HuH-7 (cell line): ENCODE measurements around the gene PCDHA10.
"Not testable (repeated sequence)": the region's sequence is repeated elsewhere in the genome, so short reads cannot be mapped to it uniquely, and the experiment has no call there.

ENCODE experiments used
- DNase-seq: peaks from one replicate; pipeline ENCODE4 v3.0.0; 2011; ENCODE audit warnings: low spot score

Gene PCDHA10

DNA sequence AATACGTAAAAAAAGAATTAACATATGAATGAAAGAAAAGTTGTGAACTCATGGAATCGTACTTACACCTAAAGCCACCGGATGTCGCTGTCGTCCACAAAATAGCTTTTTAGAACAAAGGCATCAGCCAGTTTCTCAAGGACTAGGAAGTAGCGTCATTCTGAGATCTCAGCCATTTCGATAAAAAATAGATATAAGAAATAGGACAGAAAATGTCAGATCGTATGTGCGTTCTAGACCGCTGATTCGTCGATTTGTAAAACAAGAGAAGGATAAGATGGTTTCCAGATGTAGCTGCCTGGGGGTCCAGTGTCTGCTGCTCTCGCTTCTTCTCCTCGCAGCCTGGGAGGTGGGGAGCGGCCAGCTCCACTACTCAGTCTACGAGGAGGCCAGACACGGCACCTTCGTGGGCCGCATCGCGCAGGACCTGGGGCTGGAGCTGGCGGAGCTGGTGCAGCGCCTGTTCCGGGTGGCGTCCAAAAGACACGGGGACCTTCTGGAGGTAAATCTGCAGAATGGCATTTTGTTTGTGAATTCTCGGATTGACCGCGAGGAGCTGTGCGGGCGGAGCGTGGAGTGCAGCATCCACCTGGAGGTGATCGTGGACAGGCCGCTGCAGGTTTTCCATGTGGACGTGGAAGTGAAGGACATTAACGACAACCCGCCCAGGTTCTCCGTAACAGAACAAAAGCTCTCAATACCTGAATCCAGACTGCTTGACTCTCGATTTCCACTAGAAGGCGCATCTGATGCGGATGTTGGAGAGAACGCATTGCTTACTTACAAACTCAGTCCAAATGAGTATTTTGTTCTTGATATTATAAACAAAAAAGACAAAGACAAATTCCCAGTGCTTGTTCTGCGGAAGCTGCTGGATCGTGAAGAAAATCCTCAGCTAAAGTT is at the start of gene PCDHA10:
PCDHA10 (plus strand) TSS at position 126 of the 903 bp plus-strand sequence; CDS start at position 278, 152 bp downstream.
- DNase-seq: peak; percentile 36

GRCh38 chr5:140806834-140807775 is 48.6 kb upstream of the PCDHA10 start, which contains the start of gene PCDHA4:
TSS of gene PCDHA4 (plus strand) at chr5:140807068.
- peak; percentile 71 for DNase-seq

DNA sequence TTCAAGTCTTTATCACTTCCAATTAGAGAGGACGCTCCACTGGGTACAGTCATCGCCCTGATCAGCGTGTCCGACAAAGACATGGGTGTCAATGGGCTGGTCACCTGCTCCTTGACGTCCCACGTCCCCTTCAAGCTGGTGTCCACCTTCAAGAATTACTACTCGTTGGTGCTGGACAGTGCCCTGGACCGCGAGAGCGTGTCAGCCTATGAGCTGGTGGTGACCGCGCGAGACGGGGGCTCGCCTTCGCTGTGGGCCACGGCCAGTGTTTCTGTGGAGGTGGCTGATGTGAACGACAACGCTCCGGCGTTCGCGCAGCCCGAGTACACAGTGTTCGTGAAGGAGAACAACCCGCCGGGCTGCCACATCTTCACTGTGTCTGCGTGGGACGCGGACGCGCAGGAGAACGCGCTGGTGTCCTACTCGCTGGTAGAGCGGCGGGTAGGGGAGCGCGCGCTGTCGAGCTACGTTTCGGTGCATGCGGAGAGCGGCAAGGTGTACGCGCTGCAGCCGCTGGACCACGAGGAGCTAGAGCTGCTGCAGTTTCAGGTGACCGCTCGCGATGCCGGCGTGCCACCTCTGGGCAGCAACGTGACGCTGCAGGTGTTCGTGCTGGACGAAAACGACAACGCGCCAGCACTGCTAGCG is 47.3 kb upstream of the PCDHA10 start:
- not testable (repeated sequence) for DNase-seq

- no peak for DNase-seq
Measured at GRCh38 chr5:140808889-140809291, 46.8 kb upstream of the PCDHA10 start.

DNA sequence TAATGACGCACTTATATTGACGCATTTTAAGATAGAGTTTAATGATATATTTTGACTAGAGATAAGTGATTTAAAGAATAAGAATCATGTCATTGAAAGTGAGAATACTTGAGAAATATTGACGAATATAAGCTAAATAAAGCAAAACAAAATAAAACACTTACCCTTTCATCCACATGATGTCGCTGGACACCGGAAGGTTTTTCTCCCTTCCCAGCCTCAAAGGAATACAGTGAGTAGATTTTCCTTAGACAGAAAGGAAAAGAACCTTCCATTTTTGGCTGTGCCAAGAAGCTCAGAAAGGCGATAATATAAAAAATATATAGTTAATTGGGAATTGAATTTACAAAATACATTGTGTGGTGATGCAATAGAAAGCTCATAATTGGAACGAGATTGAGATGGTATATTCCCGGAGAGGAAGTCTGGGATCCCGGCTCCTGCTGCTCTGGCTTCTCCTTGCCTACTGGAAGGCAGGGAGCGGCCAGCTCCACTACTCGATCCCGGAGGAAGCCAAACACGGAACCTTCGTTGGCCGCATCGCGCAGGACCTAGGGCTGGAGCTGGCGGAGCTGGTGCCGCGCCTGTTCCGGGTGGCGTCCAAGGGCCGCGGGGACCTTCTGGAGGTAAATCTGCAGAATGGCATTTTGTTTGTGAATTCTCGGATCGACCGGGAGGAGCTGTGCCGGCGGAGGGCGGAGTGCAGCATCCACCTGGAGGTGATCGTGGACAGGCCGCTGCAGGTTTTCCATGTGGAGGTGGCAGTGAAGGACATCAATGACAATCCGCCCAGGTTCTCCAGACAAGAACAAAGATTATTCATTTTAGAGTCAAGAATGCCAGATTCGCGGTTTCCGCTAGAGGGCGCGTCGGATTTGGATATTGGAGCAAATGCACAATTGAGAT is 34.1 kb upstream of the PCDHA10 start, which contains the start of gene PCDHA5:
PCDHA5 (plus strand) TSS at position 239 of the 906 bp plus-strand sequence.
- DNase-seq: peak; percentile 72

GRCh38 chr5:140822281-140822629 is 33.4 kb upstream of the PCDHA10 start:
- no peak for DNase-seq

DNA sequence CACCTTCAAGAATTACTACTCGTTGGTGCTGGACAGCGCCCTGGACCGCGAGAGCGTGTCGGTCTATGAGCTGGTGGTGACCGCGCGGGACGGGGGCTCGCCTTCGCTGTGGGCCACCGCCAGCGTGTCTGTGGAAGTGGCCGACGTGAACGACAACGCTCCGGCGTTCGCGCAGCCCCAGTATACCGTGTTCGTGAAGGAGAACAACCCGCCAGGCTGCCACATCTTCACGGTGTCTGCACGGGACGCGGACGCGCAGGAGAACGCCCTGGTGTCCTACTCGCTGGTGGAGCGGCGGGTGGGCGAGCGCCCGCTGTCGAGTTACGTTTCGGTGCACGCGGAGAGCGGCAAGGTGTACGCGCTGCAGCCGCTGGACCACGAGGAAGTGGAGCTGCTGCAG is 32.7 kb upstream of the PCDHA10 start:
- not testable (repeated sequence) for DNase-seq

DNA sequence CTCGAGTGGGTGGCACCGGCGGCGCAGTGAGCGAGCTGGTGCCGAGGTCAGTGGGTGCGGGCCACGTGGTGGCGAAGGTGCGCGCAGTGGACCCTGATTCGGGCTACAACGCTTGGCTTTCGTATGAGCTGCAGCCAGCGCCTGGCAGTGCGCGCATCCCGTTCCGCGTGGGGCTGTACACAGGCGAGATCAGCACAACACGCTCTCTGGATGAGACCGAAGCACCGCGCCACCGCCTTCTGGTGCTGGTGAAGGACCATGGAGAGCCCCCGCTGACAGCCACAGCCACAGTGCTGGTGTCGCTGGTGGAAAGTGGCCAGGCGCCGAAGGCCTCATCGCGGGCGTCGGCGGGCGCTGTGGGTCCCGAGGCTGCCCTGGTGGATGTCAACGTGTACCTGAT is 32.2 kb upstream of the PCDHA10 start:
- DNase-seq: no peak

GRCh38 chr5:140827704-140828361 is 27.9 kb upstream of the PCDHA10 start, which contains the start of gene PCDHA6:
TSS of gene PCDHA6 (plus strand) at chr5:140827960. CDS start at chr5:140828092, 132 bp downstream.
- DNase-seq: no peak

GRCh38 chr5:140828362-140828737 is 27.3 kb upstream of the PCDHA10 start:
- DNase-seq: no peak

GRCh38 chr5:140829511-140830501 is 25.9 kb upstream of the PCDHA10 start:
- not testable (repeated sequence) for DNase-seq

DNA sequence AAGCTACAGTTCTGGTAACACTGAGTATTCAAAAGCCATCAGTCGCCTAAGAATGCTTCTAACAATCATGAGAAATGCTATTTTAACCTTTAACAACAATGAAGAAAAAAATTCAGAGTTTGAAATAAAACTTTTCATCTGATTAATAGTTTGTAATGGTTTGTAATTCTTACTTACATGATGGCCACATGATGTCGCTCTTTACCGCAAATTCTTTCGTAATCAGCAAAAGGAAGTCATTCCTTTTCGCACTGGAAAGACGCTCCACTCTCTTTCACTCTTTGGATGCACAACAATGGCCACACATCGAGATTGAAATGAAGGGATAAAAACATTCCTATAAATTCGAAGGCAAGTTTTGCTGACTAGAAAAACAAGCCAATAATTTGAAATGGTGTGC is 21.7 kb upstream of the PCDHA10 start, which contains the start of gene PCDHA7:
PCDHA7 (plus strand) TSS at position 277 of the 400 bp plus-strand sequence; CDS start at position 392, 115 bp downstream.
- no peak for DNase-seq

DNA sequence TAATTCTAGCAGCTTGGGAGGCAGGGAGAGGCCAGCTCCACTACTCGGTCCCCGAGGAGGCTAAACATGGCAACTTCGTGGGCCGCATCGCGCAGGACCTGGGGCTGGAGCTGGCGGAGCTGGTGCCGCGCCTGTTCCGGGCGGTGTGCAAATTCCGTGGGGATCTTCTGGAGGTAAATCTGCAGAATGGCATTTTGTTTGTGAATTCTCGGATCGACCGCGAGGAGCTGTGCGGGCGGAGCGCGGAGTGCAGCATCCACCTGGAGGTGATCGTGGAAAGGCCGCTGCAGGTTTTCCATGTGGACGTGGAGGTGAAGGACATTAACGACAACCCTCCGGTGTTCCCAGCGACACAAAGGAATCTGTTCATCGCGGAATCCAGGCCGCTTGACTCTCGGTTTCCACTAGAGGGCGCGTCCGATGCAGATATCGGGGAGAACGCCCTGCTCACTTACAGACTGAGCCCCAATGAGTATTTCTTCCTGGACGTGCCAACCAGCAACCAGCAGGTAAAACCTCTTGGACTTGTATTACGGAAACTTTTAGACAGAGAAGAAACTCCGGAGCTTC is 21.2 kb upstream of the PCDHA10 start:
- DNase-seq: not testable (repeated sequence)

DNA sequence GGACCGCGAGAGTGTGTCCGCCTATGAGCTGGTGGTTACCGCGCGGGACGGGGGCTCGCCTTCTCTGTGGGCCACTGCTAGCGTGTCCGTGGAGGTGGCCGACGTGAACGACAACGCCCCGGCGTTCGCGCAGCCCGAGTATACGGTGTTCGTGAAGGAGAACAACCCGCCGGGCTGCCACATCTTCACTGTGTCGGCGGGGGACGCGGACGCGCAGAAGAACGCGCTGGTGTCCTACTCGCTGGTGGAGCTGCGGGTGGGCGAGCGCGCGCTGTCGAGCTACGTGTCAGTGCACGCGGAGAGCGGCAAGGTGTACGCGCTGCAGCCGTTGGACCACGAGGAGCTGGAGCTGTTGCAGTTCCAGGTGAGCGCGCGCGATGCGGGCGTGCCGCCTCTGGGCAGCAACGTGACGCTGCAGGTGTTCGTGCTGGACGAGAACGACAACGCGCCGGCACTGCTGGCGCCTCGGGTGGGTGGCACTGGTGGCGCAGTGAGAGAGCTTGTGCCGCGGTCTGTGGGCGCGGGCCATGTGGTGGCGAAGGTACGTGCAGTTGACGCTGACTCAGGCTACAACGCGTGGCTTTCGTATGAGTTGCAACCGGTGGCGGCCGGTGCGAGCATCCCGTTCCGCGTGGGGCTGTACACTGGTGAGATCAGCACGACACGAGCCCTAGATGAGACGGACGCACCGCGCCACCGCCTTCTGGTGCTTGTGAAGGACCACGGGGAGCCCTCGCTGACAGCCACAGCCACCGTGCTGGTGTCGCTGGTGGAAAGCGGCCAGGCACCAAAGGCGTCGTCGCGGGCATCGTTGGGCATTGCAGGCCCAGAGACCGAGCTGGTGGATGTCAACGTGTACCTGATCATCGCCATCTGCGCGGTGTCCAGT is 19.8 kb upstream of the PCDHA10 start:
- DNase-seq: no peak

DNA sequence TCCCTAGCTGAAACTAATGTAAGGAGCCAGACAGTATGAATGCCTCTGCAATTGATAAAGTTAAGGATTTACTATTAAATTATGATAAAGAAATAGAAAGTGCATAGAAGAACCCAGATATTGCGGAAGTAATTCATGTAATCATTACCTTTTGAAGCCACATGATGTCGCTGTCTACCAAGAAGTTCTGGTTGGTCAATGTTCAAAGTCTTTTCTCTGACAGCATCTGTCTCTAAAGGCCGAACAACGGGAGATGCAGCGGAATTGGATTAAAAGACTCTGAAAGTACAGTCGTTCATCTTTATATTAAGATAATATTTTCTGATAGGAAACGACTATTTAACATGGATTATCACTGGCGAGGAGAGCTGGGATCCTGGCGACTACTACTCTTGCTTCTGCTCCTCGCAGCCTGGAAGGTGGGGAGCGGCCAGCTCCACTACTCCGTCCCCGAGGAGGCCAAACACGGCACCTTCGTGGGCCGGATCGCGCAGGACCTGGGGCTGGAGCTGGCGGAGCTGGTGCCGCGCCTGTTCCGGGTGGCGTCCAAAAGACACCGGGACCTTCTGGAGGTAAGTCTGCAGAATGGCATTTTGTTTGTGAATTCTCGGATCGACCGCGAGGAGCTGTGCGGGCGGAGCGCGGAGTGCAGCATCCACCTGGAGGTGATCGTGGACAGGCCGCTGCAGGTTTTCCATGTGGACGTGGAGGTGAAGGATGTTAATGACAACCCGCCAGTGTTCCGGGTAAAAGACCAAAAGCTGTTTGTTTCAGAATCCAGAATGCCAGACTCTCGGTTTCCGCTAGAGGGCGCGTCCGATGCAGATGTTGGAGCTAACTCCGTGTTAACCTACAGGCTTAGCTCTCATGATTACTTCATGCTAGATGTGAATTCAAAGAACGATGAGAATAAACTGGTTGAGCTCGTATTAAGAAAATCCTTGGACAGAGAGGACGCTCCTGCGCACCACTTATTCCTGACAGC is 14.4 kb upstream of the PCDHA10 start, which contains the start of gene PCDHA8:
PCDHA8 (plus strand) TSS at position 210 of the 985 bp plus-strand sequence; CDS start at position 345, 135 bp downstream.
- peak; percentile 85 for DNase-seq
